DMS53 (cell line): ENCODE data around the gene ARFGEF2.

Source experiments
- DNase-seq: peaks from one replicate; lab custom pipeline; 2025; lab: John Stamatoyannopoulos, UW

Gene ARFGEF2

GRCh38 chr20:48898896-48899530 lies 22.5 kb upstream of the ARFGEF2 start:
- no peak for DNase-seq

GRCh38 chr20:48899881-48900280 lies 21.6 kb upstream of the ARFGEF2 start:
- no peak for DNase-seq

- DNase-seq: no peak
These were observed 20.2 kb upstream of the ARFGEF2 start for GRCh38 chr20:48901326-48901725.

- no peak for DNase-seq
These were observed 17.8 kb upstream of the ARFGEF2 start for GRCh38 chr20:48903705-48904104.

GRCh38 chr20:48904566-48905296 lies 16.8 kb upstream of the ARFGEF2 start:
- peak; percentile 71 for DNase-seq

- DNase-seq: no peak
These were observed 16.2 kb upstream of the ARFGEF2 start for GRCh38 chr20:48905297-48905647.

- no peak for DNase-seq
These were observed 15.2 kb upstream of the ARFGEF2 start for GRCh38 chr20:48906221-48906877.

- no peak for DNase-seq
These were observed 12.7 kb upstream of the ARFGEF2 start for GRCh38 chr20:48908656-48909319.

GRCh38 chr20:48909910-48910309 lies 11.6 kb upstream of the ARFGEF2 start:
- no peak for DNase-seq

- peak; percentile 30 for DNase-seq
These were observed 11.1 kb upstream of the ARFGEF2 start for GRCh38 chr20:48910347-48910781.

GRCh38 chr20:48912065-48912464 lies 9.4 kb upstream of the ARFGEF2 start:
- DNase-seq: no peak

- no peak for DNase-seq
These were observed 4.8 kb upstream of the ARFGEF2 start for GRCh38 chr20:48916699-48917098.

- no peak for DNase-seq
These were observed 2.1 kb upstream of the ARFGEF2 start for GRCh38 chr20:48919336-48919881.

- DNase-seq: peak; percentile 42
These were observed 1.5 kb upstream of the ARFGEF2 start for GRCh38 chr20:48919882-48920526.

GRCh38 chr20:48920527-48921167 lies 864 bp upstream of the ARFGEF2 start:
- no peak for DNase-seq

- peak; percentile 86 for DNase-seq
These were observed 641 bp downstream of the ARFGEF2 start for GRCh38 chr20:48921883-48922820.

- no peak for DNase-seq
These were observed 1.7 kb downstream of the ARFGEF2 start for GRCh38 chr20:48923149-48923718.

GRCh38 chr20:48924756-48925109 lies 3.2 kb downstream of the ARFGEF2 start:
- no peak for DNase-seq

GRCh38 chr20:48926267-48926666 lies 4.8 kb downstream of the ARFGEF2 start:
- DNase-seq: no peak

GRCh38 chr20:48926821-48927220 lies 5.3 kb downstream of the ARFGEF2 start:
- DNase-seq: no peak
